Measurements from ENCODE around the gene UNC5C.

GRCh38 chr4:95550115-95550987 is 1.6 kb upstream of the UNC5C start:
- TF ChIP-seq, protein P1, sequence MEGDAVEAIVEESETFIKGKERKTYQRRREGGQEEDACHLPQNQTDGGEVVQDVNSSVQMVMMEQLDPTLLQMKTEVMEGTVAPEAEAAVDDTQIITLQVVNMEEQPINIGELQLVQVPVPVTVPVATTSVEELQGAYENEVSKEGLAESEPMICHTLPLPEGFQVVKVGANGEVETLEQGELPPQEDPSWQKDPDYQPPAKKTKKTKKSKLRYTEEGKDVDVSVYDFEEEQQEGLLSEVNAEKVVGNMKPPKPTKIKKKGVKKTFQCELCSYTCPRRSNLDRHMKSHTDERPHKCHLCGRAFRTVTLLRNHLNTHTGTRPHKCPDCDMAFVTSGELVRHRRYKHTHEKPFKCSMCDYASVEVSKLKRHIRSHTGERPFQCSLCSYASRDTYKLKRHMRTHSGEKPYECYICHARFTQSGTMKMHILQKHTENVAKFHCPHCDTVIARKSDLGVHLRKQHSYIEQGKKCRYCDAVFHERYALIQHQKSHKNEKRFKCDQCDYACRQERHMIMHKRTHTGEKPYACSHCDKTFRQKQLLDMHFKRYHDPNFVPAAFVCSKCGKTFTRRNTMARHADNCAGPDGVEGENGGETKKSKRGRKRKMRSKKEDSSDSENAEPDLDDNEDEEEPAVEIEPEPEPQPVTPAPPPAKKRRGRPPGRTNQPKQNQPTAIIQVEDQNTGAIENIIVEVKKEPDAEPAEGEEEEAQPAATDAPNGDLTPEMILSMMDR (IDR thresholded peaks at IDR 0.05; ENCODE audit: low read length), result no peak
- no peak for TF ChIP-seq EZH2 (IDR thresholded peaks at IDR 0.05; ENCODE audit: borderline replicate concordance, low read length)
